Measurements from ENCODE around the gene ABHD17C.

Gene ABHD17C

GRCh38 chr15:80769153-80769828 lies 74.2 kb downstream of the ABHD17C start:
- no peak for DNase-seq

- DNase-seq = no peak
Measured at GRCh38 chr15:80769829-80770705, 75.0 kb downstream of the ABHD17C start.

GRCh38 chr15:80773122-80773551 lies 78.0 kb downstream of the ABHD17C start:
- DNase-seq = no peak

- DNase-seq = no peak
Measured at GRCh38 chr15:80773792-80774352, 78.8 kb downstream of the ABHD17C start.

GRCh38 chr15:80774486-80774885 lies 79.4 kb downstream of the ABHD17C start:
- DNase-seq = no peak

- no peak for DNase-seq
Measured at GRCh38 chr15:80775338-80775737, 80.2 kb downstream of the ABHD17C start.

- peak; percentile 80 for DNase-seq
Measured at GRCh38 chr15:80776420-80777045, 81.4 kb downstream of the ABHD17C start.

GRCh38 chr15:80777137-80777536 lies 82.0 kb downstream of the ABHD17C start:
- no peak for DNase-seq

GRCh38 chr15:80777826-80778620 lies 82.9 kb downstream of the ABHD17C start:
- DNase-seq = no peak

- no peak for DNase-seq
Measured at GRCh38 chr15:80778621-80778963, 83.5 kb downstream of the ABHD17C start.

- DNase-seq = peak; percentile 81
Measured at GRCh38 chr15:80778964-80779657, 84.0 kb downstream of the ABHD17C start, which contains the start of gene CEMIP. CEMIP (plus strand) TSS chr15:80779370; CDS start chr15:80873880, 94,510 bp downstream.

GRCh38 chr15:80779658-80780415 lies 84.7 kb downstream of the ABHD17C start:
- DNase-seq = no peak

GRCh38 chr15:80780416-80781221 lies 85.5 kb downstream of the ABHD17C start:
- DNase-seq = peak; percentile 60

- DNase-seq = no peak
Measured at GRCh38 chr15:80783260-80783659, 88.2 kb downstream of the ABHD17C start.

- DNase-seq = no peak
Measured at GRCh38 chr15:80785335-80785734, 90.2 kb downstream of the ABHD17C start.

GRCh38 chr15:80785811-80786354 lies 90.8 kb downstream of the ABHD17C start:
- no peak for DNase-seq

GRCh38 chr15:80787316-80787715 lies 92.2 kb downstream of the ABHD17C start:
- DNase-seq = no peak

GRCh38 chr15:80788536-80788935 lies 93.4 kb downstream of the ABHD17C start:
- no peak for DNase-seq

GRCh38 chr15:80789296-80789695 lies 94.2 kb downstream of the ABHD17C start:
- DNase-seq = no peak

- no peak for DNase-seq
Measured at GRCh38 chr15:80789796-80790195, 94.7 kb downstream of the ABHD17C start.

Data from stimulated activated CD8-positive, alpha-beta memory T cell treated with anti-CD3 and anti-CD28 coated beads, Interleukin-4, amount 100 ng/mL, for 48 hours (primary cell).